Rectal smooth muscle tissue (tissue), 1 donor: ENCODE measurements around the gene ETFA.

Source experiments
- H3K27ac ChIP-seq: one replicate; pipeline ENCODE4 v1.7.0; 2013; ENCODE audit warnings: low read depth, low read length, inconsistent platforms
- H3K27me3 ChIP-seq: one replicate; pipeline ENCODE4 v1.7.0; 2013; ENCODE audit warnings: low read length; ENCODE audit not compliant: control insufficient read depth, insufficient read depth
- H3K36me3 ChIP-seq: one replicate; pipeline ENCODE4 v1.7.0; 2013; ENCODE audit warnings: low read length; ENCODE audit not compliant: control insufficient read depth, insufficient read depth
- H3K4me1 ChIP-seq: one replicate; pipeline ENCODE4 v1.7.0; 2013; ENCODE audit warnings: low read length; ENCODE audit not compliant: control insufficient read depth, insufficient read depth
- H3K4me3 ChIP-seq: one replicate; pipeline ENCODE4 v1.7.0; 2013; ENCODE audit warnings: low read length
- H3K9ac ChIP-seq: one replicate; pipeline ENCODE4 v1.7.0; 2013; ENCODE audit warnings: low read length

ETFA gene

GRCh38 chr15:76311100-76311953 is at the start of gene ETFA:
Gene ETFA (minus strand): TSS chr15:76311469. CDS start chr15:76311388, 81 bp downstream.
- peak within 1 kb of the TSS; percentile 91 for H3K4me3 ChIP-seq
- peak within 1 kb of the TSS; percentile 87 for H3K9ac ChIP-seq
- no peaks in the 10 kb centered on the region for H3K27me3 ChIP-seq
- H3K27ac ChIP-seq = peak within 1 kb of the TSS; percentile 80
- H3K4me1 ChIP-seq = peaks cover 2% of the 10 kb centered on the region
- H3K36me3 ChIP-seq = no peaks in the 10 kb centered on the region

- H3K27me3 ChIP-seq = no peaks in the 10 kb centered on the region
- H3K4me1 ChIP-seq = no peaks in the 10 kb centered on the region
- no peak overlapping the region for H3K9ac ChIP-seq
- H3K4me3 ChIP-seq = no peak overlapping the region
- no peak overlapping the region for H3K27ac ChIP-seq
- H3K36me3 ChIP-seq = no peaks in the 10 kb centered on the region
Observed at GRCh38 chr15:76360416-76360815, 49.1 kb upstream of the ETFA start.

- H3K27ac ChIP-seq = no peak overlapping the region
- H3K9ac ChIP-seq = no peak overlapping the region
- no peaks in the 10 kb centered on the region for H3K36me3 ChIP-seq
- H3K4me3 ChIP-seq = no peak overlapping the region
- H3K27me3 ChIP-seq = no peaks in the 10 kb centered on the region
- H3K4me1 ChIP-seq = no peaks in the 10 kb centered on the region
Observed at GRCh38 chr15:76359152-76359551, 47.9 kb upstream of the ETFA start.

DNA sequence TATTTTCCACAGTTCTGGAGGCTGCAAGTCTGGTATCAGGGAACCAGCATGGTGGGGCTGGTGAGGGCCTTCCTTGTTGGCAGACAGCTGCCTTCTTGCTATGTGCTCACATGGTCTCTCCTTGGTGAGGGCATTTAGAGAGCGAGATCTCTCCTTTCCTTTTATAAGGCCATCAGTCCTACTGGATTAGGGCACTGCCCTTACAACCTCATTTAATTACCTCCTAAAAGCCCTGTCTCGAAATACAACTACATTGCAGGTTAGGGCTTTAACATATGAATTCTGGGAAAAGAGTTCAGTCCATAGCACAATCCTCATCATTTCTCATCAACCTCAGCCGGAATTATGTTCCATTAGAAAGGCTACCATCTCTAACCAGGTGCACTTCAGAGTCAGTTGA is 47.2 kb upstream of the ETFA start:
- Histone ChIP-seq H3K27ac (no peak overlapping the region), H3K36me3 (no peaks in the 10 kb centered on the region), H3K9ac (no peak overlapping the region), H3K4me3 (no peak overlapping the region), H3K27me3 (no peaks in the 10 kb centered on the region), H3K4me1 (no peaks in the 10 kb centered on the region)

DNA sequence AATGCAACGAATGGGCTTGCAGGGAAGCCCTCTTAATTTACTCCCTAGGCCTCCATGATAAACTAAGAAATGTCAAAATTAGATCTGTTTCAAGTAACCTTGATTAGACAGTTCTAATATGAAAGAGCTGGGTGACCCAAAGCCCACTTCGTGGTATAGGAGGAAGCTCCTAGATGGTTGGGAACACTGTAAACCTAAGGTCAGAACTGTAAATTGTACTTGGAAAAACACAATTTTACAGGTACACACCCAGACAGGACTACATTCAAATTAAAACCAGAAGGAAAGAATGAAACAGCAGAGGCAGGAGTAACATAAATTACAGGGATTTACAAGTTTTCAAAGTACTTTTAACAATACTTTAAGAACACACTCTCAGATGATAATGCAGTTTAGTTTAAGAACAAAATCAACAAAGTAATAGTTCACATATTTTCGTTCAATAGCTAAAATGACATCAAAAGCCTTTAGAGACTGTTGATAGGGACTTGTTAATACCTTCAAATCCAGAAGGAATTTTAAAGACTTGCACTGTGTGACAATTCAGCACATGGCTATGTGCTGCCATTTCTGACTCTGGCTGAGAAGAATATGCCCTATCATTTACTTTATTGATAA is 43.7 kb upstream of the ETFA start:
- Histone ChIP-seq H3K27me3 (no peaks in the 10 kb centered on the region), H3K4me1 (no peaks in the 10 kb centered on the region), H3K36me3 (no peaks in the 10 kb centered on the region), H3K27ac (no peak overlapping the region), H3K4me3 (no peak overlapping the region), H3K9ac (no peak overlapping the region)

- no peak overlapping the region for H3K9ac ChIP-seq
- H3K27me3 ChIP-seq = no peaks in the 10 kb centered on the region
- H3K4me3 ChIP-seq = no peak overlapping the region
Observed at GRCh38 chr15:76353903-76354302, 42.6 kb upstream of the ETFA start.

DNA sequence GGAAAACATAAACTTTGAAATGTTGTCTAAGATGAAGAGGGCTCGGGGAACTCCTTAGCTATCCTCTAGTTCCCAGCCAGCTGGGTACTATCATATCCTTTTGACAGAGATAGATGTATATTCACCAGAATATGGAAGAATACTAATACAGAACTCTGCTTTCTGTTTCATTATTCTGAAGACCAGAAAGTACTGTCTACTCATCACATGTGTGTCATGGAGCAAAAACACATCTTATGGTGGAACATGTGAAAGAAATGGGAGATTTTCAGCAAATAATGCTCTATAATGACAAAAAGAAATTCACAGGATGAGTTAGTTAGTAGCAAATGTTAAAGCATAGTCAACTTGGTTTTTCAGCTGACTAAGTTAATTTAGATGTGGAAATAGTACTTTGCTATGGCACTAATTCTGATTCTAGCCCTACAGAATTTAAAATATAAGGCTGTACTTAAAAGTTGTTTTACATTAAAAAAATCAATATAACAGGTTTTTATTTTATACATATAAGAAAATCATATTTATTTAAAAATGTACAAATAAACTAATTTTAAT is 41.8 kb upstream of the ETFA start:
- Histone ChIP-seq H3K27ac (no peak overlapping the region), H3K4me1 (no peaks in the 10 kb centered on the region), H3K4me3 (no peak overlapping the region), H3K9ac (no peak overlapping the region), H3K36me3 (no peaks in the 10 kb centered on the region), H3K27me3 (no peaks in the 10 kb centered on the region)

More at GRCh38 chr15:76353903-76354302, 42.6 kb upstream of the ETFA start:
- H3K27ac ChIP-seq = no peak overlapping the region
- H3K36me3 ChIP-seq = no peaks in the 10 kb centered on the region
- no peaks in the 10 kb centered on the region for H3K4me1 ChIP-seq

- no peaks in the 10 kb centered on the region for H3K36me3 ChIP-seq
Observed at GRCh38 chr15:76349301-76350070, 38.2 kb upstream of the ETFA start.

GRCh38 chr15:76347482-76348055 is 36.3 kb upstream of the ETFA start:
- Histone ChIP-seq H3K9ac (no peak overlapping the region), H3K27ac (no peak overlapping the region), H3K4me3 (peak overlapping the region; percentile 59), H3K27me3 (peaks cover 18% of the 10 kb centered on the region), H3K4me1 (no peaks in the 10 kb centered on the region), H3K36me3 (no peaks in the 10 kb centered on the region)

More at GRCh38 chr15:76349301-76350070, 38.2 kb upstream of the ETFA start:
- Histone ChIP-seq H3K27ac (no peak overlapping the region), H3K27me3 (peaks cover 18% of the 10 kb centered on the region), H3K4me1 (no peaks in the 10 kb centered on the region), H3K9ac (no peak overlapping the region), H3K4me3 (no peak overlapping the region)

DNA sequence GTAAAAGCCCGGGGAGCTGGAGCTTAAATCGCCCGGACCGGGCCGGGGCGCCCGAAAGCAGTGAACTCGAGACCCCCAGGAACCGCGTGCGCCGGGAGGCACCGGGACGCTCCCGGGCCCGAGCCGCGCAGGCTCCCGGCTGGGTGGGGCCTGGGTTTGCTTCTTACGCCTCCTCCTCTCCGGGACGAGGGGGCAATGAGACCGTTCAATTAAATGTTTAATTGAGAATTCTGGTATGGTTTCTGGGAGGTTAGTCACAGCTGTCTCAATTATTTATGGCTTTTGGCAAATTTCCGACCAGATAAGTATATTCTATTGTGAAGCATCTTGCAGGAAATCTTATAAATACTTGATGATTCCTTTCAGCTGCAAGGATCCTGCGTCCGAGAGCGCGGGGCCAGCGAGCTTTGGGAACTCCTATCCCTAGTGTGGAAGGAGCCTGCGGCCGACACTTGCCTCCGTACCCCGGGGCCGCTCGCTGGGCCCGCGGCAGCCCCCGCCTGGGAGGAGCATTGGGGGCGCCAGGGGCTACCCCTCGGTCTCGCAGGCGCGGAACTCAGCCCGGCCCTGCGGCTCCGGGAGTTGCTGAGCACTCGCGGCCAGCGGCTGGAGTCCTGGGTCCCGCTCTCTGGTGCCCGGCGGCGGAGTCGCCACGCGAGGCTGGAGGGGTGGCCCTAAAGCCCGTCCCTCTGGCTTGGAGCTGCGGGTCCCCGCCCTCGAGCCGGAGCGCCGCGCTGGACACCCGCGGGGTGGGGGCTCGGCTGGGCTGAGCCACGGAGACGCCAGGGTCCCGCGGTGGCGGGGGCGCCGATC is 35.6 kb upstream of the ETFA start:
- Histone ChIP-seq H3K4me1 (no peaks in the 10 kb centered on the region), H3K36me3 (no peaks in the 10 kb centered on the region), H3K27me3 (peaks cover 18% of the 10 kb centered on the region), H3K4me3 (peak overlapping the region; percentile 59), H3K9ac (no peak overlapping the region), H3K27ac (peak overlapping the region; percentile 58)

DNA sequence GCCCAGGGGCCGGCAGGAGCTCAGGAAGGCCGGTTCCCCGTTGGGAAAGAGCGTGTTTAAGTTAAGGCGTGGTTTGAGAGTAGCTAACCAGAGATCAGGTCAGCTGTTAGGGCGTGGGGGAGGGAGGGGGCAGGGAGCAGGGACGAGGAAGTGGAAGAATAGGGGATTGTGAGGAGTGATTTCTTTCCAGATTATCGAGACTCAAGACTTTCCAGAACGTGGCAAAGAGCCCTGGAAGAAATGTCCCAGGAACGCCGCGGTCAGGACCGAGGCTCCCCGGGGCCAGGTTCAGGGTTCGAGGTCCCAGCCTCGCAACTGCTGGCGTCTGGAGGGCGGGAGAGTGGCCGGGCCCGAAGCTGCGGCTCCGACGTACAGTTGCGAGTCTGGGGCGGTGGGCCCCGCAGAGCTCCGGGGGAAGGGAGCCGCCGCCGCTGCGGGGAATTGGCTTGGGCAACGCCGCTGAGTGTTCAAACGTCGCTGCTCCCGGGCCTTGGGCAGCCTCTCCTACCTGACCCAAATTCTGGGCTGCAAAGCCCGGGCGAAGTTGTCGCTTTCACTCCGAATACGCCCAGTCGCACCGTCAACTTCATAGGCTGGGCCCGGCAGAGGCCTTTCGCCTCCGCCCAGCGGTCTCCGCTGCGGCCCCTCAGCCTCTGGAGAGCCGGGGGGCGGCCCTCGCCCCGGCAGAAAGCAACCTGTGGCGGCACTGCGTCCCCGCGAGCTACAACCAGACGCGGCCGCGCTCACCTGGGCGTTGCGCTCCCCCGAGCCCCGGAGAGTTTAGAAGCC is 34.8 kb upstream of the ETFA start:
- Histone ChIP-seq H3K36me3 (no peaks in the 10 kb centered on the region), H3K4me3 (peak overlapping the region; percentile 59), H3K9ac (no peak overlapping the region), H3K4me1 (no peaks in the 10 kb centered on the region), H3K27me3 (peaks cover 25% of the 10 kb centered on the region), H3K27ac (peak overlapping the region; percentile 58)
